Nephron progenitor cell (in vitro differentiated cells): Measurements from ENCODE around the gene HECA.

Experiments
- DNase-seq: peaks from one replicate; pipeline ENCODE4 v3.0.0; 2021
- H3K27ac Mint-ChIP-seq: 2 replicates; pipeline ENCODE4 v1.8.0; 2021; ENCODE audit warnings: mild to moderate bottlenecking, moderate library complexity, mixed read lengths
- H3K27me3 Mint-ChIP-seq: 2 replicates; pipeline ENCODE4 v1.8.0; 2021; ENCODE audit warnings: mild to moderate bottlenecking, low read depth, mixed read lengths; ENCODE audit not compliant: poor library complexity
- H3K36me3 Mint-ChIP-seq: 2 replicates; pipeline ENCODE4 v1.8.0; 2021; ENCODE audit warnings: low read depth, mixed read lengths
- H3K4me1 Mint-ChIP-seq: 2 replicates; pipeline ENCODE4 v1.8.0; 2021; ENCODE audit warnings: mixed read lengths
- H3K4me3 Mint-ChIP-seq: 2 replicates; pipeline ENCODE4 v1.8.0; 2021; ENCODE audit warnings: mild to moderate bottlenecking, moderate library complexity, mixed read lengths
- H3K9me3 Mint-ChIP-seq: 2 replicates; pipeline ENCODE4 v1.8.0; 2021; ENCODE audit warnings: mild to moderate bottlenecking, moderate library complexity, mixed read lengths
- TF ChIP-seq, protein P1 (sequence below): fragments of 200-600 bp; sonication (generic); IDR thresholded peaks from 2 replicates; pipeline ENCODE4 v1.5.0; 2021; ENCODE audit warnings: antibody characterized with exemption

Gene HECA

DNA sequence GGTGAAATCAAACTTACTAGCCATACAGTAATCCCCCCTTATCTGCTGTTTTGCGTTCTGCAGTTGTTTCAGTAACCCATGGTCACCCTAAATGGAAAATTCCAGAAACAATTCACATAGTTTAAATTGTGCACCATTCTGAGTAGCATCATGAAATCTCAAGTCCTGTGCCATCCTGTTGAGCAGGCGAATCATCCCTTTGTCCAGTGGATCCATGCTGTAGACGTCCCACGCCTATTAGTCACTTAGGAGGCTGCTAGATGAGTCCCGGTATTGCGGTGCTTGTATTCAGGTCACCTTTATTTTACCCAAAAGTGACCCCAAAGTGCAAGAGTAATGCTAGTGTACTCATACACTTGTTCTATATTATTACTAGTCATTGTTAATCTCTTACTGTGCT, 46.4 kb downstream of the HECA start:
- no peak for DNase-seq

DNA sequence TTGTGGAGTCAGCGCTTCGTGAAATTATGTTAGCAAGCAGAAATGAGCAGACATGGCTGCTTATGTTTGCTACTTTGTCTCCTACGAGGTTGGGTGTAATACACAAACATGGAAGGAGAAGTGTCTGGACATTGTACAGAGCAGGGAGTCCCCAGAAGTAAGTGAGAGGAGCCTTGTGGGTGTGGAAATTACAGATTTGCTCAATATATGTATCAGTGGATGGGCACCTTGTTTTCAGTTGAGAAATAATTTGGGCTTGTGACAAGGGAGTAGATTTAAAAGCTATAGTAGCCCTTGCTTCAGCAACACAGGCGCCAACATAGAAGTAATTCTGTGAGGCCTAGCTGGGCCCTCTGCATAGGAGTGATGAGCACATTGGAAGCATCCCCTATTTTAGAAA, 49.2 kb downstream of the HECA start:
- H3K4me3 Mint-ChIP-seq, result no peak overlapping the region
- DNase-seq, result no peak
- peaks cover 17% of the 10 kb centered on the region for H3K36me3 Mint-ChIP-seq
- H3K4me1 Mint-ChIP-seq, result peaks cover 9% of the 10 kb centered on the region
- H3K27ac Mint-ChIP-seq, result no peak overlapping the region
- no peaks in the 10 kb centered on the region for H3K9me3 Mint-ChIP-seq
- TF ChIP-seq, protein P1, sequence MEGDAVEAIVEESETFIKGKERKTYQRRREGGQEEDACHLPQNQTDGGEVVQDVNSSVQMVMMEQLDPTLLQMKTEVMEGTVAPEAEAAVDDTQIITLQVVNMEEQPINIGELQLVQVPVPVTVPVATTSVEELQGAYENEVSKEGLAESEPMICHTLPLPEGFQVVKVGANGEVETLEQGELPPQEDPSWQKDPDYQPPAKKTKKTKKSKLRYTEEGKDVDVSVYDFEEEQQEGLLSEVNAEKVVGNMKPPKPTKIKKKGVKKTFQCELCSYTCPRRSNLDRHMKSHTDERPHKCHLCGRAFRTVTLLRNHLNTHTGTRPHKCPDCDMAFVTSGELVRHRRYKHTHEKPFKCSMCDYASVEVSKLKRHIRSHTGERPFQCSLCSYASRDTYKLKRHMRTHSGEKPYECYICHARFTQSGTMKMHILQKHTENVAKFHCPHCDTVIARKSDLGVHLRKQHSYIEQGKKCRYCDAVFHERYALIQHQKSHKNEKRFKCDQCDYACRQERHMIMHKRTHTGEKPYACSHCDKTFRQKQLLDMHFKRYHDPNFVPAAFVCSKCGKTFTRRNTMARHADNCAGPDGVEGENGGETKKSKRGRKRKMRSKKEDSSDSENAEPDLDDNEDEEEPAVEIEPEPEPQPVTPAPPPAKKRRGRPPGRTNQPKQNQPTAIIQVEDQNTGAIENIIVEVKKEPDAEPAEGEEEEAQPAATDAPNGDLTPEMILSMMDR, result no peak
- peaks cover 4% of the 10 kb centered on the region for H3K27me3 Mint-ChIP-seq

More for the DNA sequence above, 46.4 kb downstream of the HECA start:
- Mint-ChIP-seq H3K4me3 (no peak overlapping the region), H3K4me1 (no peaks in the 10 kb centered on the region), H3K27me3 (peaks cover 4% of the 10 kb centered on the region), H3K36me3 (peaks cover 33% of the 10 kb centered on the region), H3K9me3 (no peaks in the 10 kb centered on the region), H3K27ac (no peak overlapping the region)
- TF ChIP-seq, protein P1, result no peak

DNA sequence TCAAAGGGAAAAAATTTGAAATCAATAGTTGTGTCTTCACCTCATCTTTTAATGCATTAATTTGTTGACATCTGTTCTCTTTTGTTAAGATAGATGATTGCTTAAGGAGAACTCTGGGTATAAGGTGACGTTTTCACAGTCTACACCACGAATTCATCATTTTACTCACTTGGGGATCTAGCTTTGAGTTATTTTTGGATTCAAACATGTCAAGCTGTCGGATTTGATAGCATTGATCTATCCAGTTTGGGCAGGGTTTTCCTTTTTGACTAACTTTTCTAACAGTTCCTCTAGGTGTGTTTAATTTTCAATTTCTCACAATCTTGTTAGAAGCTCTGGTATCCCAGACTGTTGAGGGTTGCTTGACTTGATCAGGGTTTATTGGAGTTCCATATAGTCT, 49.6 kb downstream of the HECA start:
- Mint-ChIP-seq H3K9me3 (no peaks in the 10 kb centered on the region), H3K36me3 (peaks cover 14% of the 10 kb centered on the region), H3K4me3 (no peak overlapping the region), H3K27ac (no peak overlapping the region), H3K27me3 (peaks cover 4% of the 10 kb centered on the region), H3K4me1 (peaks cover 9% of the 10 kb centered on the region)
- TF ChIP-seq, protein P1, result no peak
- no peak for DNase-seq

DNA sequence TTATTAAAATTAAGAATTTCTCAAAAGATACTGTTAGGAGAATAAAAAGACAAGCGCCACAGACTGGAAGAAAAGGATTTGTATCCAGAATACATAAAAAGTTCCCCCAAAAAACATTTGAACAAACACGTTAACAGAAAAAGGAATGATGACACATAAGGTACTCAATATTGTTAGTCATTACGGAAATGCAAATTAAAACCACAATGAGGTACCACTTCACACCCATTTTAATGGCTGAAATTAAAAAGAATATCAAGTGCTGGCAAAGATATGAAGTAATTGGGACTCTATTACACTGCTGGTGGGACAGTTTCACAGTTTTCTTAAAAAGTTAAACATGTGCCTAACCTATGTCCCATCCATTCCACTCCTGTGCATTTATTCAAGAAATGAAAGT, 51.4 kb downstream of the HECA start:
- H3K4me3 Mint-ChIP-seq, result no peak overlapping the region
- no peaks in the 10 kb centered on the region for H3K9me3 Mint-ChIP-seq

DNA sequence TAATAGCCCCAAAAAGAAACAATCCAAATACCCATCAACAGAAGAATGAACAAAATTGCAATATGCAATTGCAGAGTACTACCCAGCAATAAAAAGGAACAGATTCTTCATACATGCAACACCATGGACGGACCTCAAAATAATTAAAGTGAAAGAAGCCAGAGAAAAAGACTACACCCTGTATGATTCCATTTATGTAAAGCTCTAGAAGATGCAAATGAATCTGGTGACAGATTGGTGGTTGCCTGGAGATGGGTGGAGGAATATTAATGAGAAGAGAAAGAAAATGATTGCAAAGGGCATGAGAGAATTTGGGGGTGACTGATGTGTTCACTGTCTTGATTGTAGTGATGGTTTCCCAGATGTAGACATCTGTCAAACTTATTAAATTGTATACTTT, 51.8 kb downstream of the HECA start:
- no peaks in the 10 kb centered on the region for H3K36me3 Mint-ChIP-seq
- H3K4me1 Mint-ChIP-seq, result peaks cover 9% of the 10 kb centered on the region
- H3K9me3 Mint-ChIP-seq, result no peaks in the 10 kb centered on the region
- DNase-seq, result no peak
- TF ChIP-seq, protein P1, result no peak
- H3K27me3 Mint-ChIP-seq, result peaks cover 8% of the 10 kb centered on the region
- H3K4me3 Mint-ChIP-seq, result no peak overlapping the region
- no peak overlapping the region for H3K27ac Mint-ChIP-seq

More for the DNA sequence above, 51.4 kb downstream of the HECA start:
- no peak overlapping the region for H3K27ac Mint-ChIP-seq
- TF ChIP-seq, protein P1, result no peak
- H3K4me1 Mint-ChIP-seq, result peaks cover 9% of the 10 kb centered on the region
- peaks cover 8% of the 10 kb centered on the region for H3K27me3 Mint-ChIP-seq
- H3K36me3 Mint-ChIP-seq, result peaks cover 1% of the 10 kb centered on the region
- no peak for DNase-seq

DNA sequence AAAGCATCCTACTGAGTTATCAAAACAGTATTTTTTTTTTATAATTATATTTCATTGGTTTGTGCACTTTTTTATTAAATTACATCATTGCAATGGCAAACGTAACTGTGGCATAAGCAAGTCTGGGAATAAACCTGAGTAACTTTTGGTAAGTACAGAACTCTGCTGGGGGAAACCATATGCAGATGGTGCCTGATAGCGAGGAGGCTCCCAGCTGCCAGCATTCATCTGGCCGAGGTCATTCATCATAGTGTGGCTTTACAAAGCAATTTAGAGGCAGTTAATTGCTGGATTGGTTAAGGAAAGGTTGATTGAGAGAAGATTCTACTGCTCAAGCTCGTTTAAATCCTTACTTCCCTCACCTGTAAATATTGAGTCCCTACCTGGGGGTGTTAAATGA, 52.6 kb downstream of the HECA start:
- no peaks in the 10 kb centered on the region for H3K36me3 Mint-ChIP-seq
- TF ChIP-seq, protein P1, result no peak
- no peak overlapping the region for H3K27ac Mint-ChIP-seq
- no peaks in the 10 kb centered on the region for H3K9me3 Mint-ChIP-seq
- H3K4me1 Mint-ChIP-seq, result peaks cover 9% of the 10 kb centered on the region
- H3K27me3 Mint-ChIP-seq, result peaks cover 8% of the 10 kb centered on the region
- no peak for DNase-seq
- no peak overlapping the region for H3K4me3 Mint-ChIP-seq
